ENCODE data around the gene GLRX5. TPM values are rescaled to one million over a fixed set of nuclear protein-coding genes. Genes with fewer than 3 reads are reported as not detected.
A peak's percentile ranks its signal among the peaks of the same experiment; 100 is the strongest.

The GLRX5 gene
- total and polyA plus RNA-seq, 2 donors (not counting 1 experiment from before 2014, with no cell fraction given) = 28.4 to 47.6 TPM

GRCh38 chr14:95518045-95518751 lies 16.7 kb upstream of the GLRX5 start:
- no peak overlapping the region for H2AFZ ChIP-seq (ENCODE audit: low read length)
- H4K20me1 ChIP-seq (ENCODE audit: control insufficient read depth, extremely low read depth, insufficient read depth, low read length) = no peaks in the 10 kb centered on the region
- H3K4me2 ChIP-seq (ENCODE audit: extremely low read depth, insufficient read depth, low read length) = no peak overlapping the region
- peak in 1 of 2 donors; percentile 70 for DNase-seq (ENCODE audit: low read depth in 2 of 2)
- H3K9me3 ChIP-seq (ENCODE audit: control insufficient read depth, insufficient read depth, low read depth, low read length) = no peaks in the 10 kb centered on the region
- H3K4me1 ChIP-seq (ENCODE audit: control insufficient read depth, extremely low read depth, insufficient read depth, low read length) = peaks cover 23% of the 10 kb centered on the region
- H3K36me3 ChIP-seq (ENCODE audit: control insufficient read depth, insufficient read depth, low read length) = no peaks in the 10 kb centered on the region
- H3K27me3 ChIP-seq (ENCODE audit: control insufficient read depth, insufficient read depth, low read length) = no peaks in the 10 kb centered on the region
- no peak overlapping the region for H3K9ac ChIP-seq (ENCODE audit: insufficient read depth, low read length)
- peaks cover 11% of the 10 kb centered on the region for H3K79me2 ChIP-seq (ENCODE audit: control insufficient read depth, insufficient read depth, low read length)
- H3K4me3 ChIP-seq (replicated peaks in 1 of 4; ENCODE audit: control extremely low read depth in 1 of 4, insufficient read depth in 1 of 4, low read depth in 3 of 4, low read length in 4 of 4) = no peak overlapping the region
- no peak overlapping the region for H3K27ac ChIP-seq (ENCODE audit: insufficient read depth, low read length)
- TF ChIP-seq CTCF (conservative IDR thresholded peaks at IDR 0.05 in 1 of 2, IDR thresholded peaks at IDR 0.05 in 1 of 2; ENCODE audit: low read depth in 1 of 2, low read length in 2 of 2) (no peak), EZH2 (IDR thresholded peaks at IDR 0.05; ENCODE audit: low read length, missing control alignments) (no peak)

GRCh38 chr14:95519699-95520098 lies 15.2 kb upstream of the GLRX5 start:
- peak; percentile 84 to 87 for DNase-seq (ENCODE audit: low read depth in 2 of 2)
- H3K4me1 ChIP-seq (ENCODE audit: control insufficient read depth, extremely low read depth, insufficient read depth, low read length) = peaks cover 32% of the 10 kb centered on the region
- H3K27ac ChIP-seq (ENCODE audit: insufficient read depth, low read length) = no peak overlapping the region
- H3K4me2 ChIP-seq (ENCODE audit: extremely low read depth, insufficient read depth, low read length) = peak overlapping the region; percentile 42
- no peak overlapping the region for H3K9ac ChIP-seq (ENCODE audit: insufficient read depth, low read length)
- no peaks in the 10 kb centered on the region for H3K36me3 ChIP-seq (ENCODE audit: control insufficient read depth, insufficient read depth, low read length)
- H3K9me3 ChIP-seq (ENCODE audit: control insufficient read depth, insufficient read depth, low read depth, low read length) = no peaks in the 10 kb centered on the region
- H4K20me1 ChIP-seq (ENCODE audit: control insufficient read depth, extremely low read depth, insufficient read depth, low read length) = no peaks in the 10 kb centered on the region
- no peak for TF ChIP-seq EZH2 (IDR thresholded peaks at IDR 0.05; ENCODE audit: low read length, missing control alignments)
- no peak for TF ChIP-seq CTCF (conservative IDR thresholded peaks at IDR 0.05 in 1 of 2, IDR thresholded peaks at IDR 0.05 in 1 of 2; ENCODE audit: low read depth in 1 of 2, low read length in 2 of 2)
- H3K27me3 ChIP-seq (ENCODE audit: control insufficient read depth, insufficient read depth, low read length) = no peaks in the 10 kb centered on the region
- H3K79me2 ChIP-seq (ENCODE audit: control insufficient read depth, insufficient read depth, low read length) = peaks cover 7% of the 10 kb centered on the region
- no peak overlapping the region for H3K4me3 ChIP-seq (replicated peaks in 1 of 4; ENCODE audit: control extremely low read depth in 1 of 4, insufficient read depth in 1 of 4, low read depth in 3 of 4, low read length in 4 of 4)
- no peak overlapping the region for H2AFZ ChIP-seq (ENCODE audit: low read length)

- no peak for TF ChIP-seq EZH2 (IDR thresholded peaks at IDR 0.05; ENCODE audit: low read length, missing control alignments)
- no peak for TF ChIP-seq CTCF (conservative IDR thresholded peaks at IDR 0.05 in 1 of 2, IDR thresholded peaks at IDR 0.05 in 1 of 2; ENCODE audit: low read depth in 1 of 2, low read length in 2 of 2)
- Histone ChIP-seq H3K27ac (ENCODE audit: insufficient read depth, low read length) (peak overlapping the region; percentile 26), H3K27me3 (ENCODE audit: control insufficient read depth, insufficient read depth, low read length) (no peaks in the 10 kb centered on the region), H3K9me3 (ENCODE audit: control insufficient read depth, insufficient read depth, low read depth, low read length) (no peaks in the 10 kb centered on the region), H3K4me1 (ENCODE audit: control insufficient read depth, extremely low read depth, insufficient read depth, low read length) (peaks cover 26% of the 10 kb centered on the region), H3K79me2 (ENCODE audit: control insufficient read depth, insufficient read depth, low read length) (peaks cover under 1% of the 10 kb centered on the region), H2AFZ (ENCODE audit: low read length) (no peak overlapping the region), H3K9ac (ENCODE audit: insufficient read depth, low read length) (no peak overlapping the region), H4K20me1 (ENCODE audit: control insufficient read depth, extremely low read depth, insufficient read depth, low read length) (no peaks in the 10 kb centered on the region), H3K4me3 (replicated peaks in 1 of 4; ENCODE audit: control extremely low read depth in 1 of 4, insufficient read depth in 1 of 4, low read depth in 3 of 4, low read length in 4 of 4) (no peak overlapping the region), H3K36me3 (ENCODE audit: control insufficient read depth, insufficient read depth, low read length) (no peaks in the 10 kb centered on the region), H3K4me2 (ENCODE audit: extremely low read depth, insufficient read depth, low read length) (no peak overlapping the region)
- no peak for DNase-seq (ENCODE audit: low read depth in 2 of 2)
Measured at GRCh38 chr14:95520346-95520745, 14.5 kb upstream of the GLRX5 start.

Measured in fibroblast of lung (primary cell).